ENCODE data around the gene FCSK.
"Not testable (repeated sequence)": the region's sequence is repeated elsewhere in the genome, so short reads cannot be mapped to it uniquely, and the experiment has no call there.

FCSK gene

GRCh38 chr16:70432356-70432722, 22.1 kb upstream of the FCSK start:
- DNase-seq (ENCODE audit: low spot score): no peak

- no peak for DNase-seq (ENCODE audit: low spot score)
Measured at GRCh38 chr16:70432723-70433457, 21.5 kb upstream of the FCSK start.

GRCh38 chr16:70433458-70434103, 20.8 kb upstream of the FCSK start:
- DNase-seq (ENCODE audit: low spot score): no peak

- DNase-seq (ENCODE audit: low spot score): no peak
Measured at GRCh38 chr16:70434484-70435260, 19.7 kb upstream of the FCSK start.

- no peak for DNase-seq (ENCODE audit: low spot score)
Measured at GRCh38 chr16:70437017-70437581, 17.3 kb upstream of the FCSK start.

- no peak for DNase-seq (ENCODE audit: low spot score)
Measured at GRCh38 chr16:70437582-70438557, 16.5 kb upstream of the FCSK start.

- no peak for DNase-seq (ENCODE audit: low spot score)
Measured at GRCh38 chr16:70438585-70438968, 15.8 kb upstream of the FCSK start.

- peak; percentile 94 for DNase-seq (ENCODE audit: low spot score)
Measured at GRCh38 chr16:70438969-70439862, 15.2 kb upstream of the FCSK start, which contains the start of gene ST3GAL2. ST3GAL2 (minus strand) TSS chr16:70439100; CDS start chr16:70398530, 40,570 bp downstream.

GRCh38 chr16:70440009-70440692, 14.2 kb upstream of the FCSK start:
- no peak for DNase-seq (ENCODE audit: low spot score)

GRCh38 chr16:70441406-70441990, 12.9 kb upstream of the FCSK start:
- no peak for DNase-seq (ENCODE audit: low spot score)

- no peak for DNase-seq (ENCODE audit: low spot score)
Measured at GRCh38 chr16:70442344-70442743, 12.1 kb upstream of the FCSK start.

GRCh38 chr16:70444249-70445063, 9.9 kb upstream of the FCSK start:
- no peak for DNase-seq (ENCODE audit: low spot score)

GRCh38 chr16:70448075-70448474, 6.3 kb upstream of the FCSK start:
- DNase-seq (ENCODE audit: low spot score): no peak

- not testable (repeated sequence) for DNase-seq (ENCODE audit: low spot score)
Measured at GRCh38 chr16:70450142-70451003, 4.0 kb upstream of the FCSK start.

- not testable (repeated sequence) for DNase-seq (ENCODE audit: low spot score)
Measured at GRCh38 chr16:70451004-70451340, 3.4 kb upstream of the FCSK start.

GRCh38 chr16:70453117-70453891, 1.1 kb upstream of the FCSK start:
- no peak for DNase-seq (ENCODE audit: low spot score)

- no peak for DNase-seq (ENCODE audit: low spot score)
Measured at GRCh38 chr16:70453892-70454221, 538 bp upstream of the FCSK start.

Data from activated CD4-positive, alpha-beta T cell treated with anti-CD3 and anti-CD28 coated beads, Interleukin-2, Interleukin-4, amounts not matched to agents 100 ng/mL and 50 ng/mL, durations not matched to agents 16 hours and 8 hours (primary cell).